Activated T-helper 1 cell treated with Interleukin-2 at 50 U/mL for 16 hours (primary cell): Measurements from ENCODE around the gene CCDC30.
"Not testable (repeated sequence)": the region's sequence is repeated elsewhere in the genome, so short reads cannot be mapped to it uniquely, and the experiment has no call there.

ENCODE experiments used
- DNase-seq: peaks from one replicate; pipeline ENCODE4 v3.0.0-alpha.2; 2020; ENCODE audit warnings: low read depth

CCDC30 gene

DNA sequence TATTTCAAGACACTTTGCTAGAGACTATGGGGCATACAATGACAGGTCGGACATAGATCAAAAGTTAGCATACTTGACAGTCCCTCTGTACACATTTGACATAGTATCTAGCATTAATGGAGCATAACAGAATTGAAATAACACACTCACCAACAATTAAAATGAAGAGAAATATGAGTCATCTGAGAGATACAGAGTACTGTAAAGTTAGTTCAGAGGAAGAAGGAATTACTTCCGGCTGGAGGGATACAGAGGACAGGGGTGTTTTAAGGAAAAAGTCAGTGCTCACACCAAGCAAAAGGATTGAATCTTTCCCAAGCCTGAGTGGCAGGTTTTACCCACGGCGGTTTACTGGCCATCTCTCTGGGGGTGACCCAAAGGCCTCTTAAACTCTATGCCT lies 9.7 kb upstream of the CCDC30 start:
- DNase-seq, result no peak

DNA sequence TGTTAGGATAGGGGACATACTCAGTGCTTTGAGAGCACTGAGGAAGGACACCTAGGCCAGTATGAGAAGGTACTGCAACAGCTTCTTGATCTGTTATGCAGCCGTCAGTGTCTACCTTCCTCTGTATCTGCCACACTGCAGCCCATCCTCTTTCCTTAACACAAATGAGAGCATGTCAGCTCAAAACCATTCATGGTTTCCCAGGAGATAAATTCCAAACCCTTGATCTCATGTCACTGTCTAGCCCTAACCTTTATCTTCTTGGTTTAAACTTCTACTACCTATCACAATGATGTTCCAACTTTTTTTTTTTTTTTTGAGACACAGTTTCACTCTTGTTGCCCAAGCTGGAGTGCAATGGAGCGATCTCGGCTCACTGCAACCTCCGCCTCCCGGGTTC lies 8.7 kb upstream of the CCDC30 start:
- no peak for DNase-seq

DNA sequence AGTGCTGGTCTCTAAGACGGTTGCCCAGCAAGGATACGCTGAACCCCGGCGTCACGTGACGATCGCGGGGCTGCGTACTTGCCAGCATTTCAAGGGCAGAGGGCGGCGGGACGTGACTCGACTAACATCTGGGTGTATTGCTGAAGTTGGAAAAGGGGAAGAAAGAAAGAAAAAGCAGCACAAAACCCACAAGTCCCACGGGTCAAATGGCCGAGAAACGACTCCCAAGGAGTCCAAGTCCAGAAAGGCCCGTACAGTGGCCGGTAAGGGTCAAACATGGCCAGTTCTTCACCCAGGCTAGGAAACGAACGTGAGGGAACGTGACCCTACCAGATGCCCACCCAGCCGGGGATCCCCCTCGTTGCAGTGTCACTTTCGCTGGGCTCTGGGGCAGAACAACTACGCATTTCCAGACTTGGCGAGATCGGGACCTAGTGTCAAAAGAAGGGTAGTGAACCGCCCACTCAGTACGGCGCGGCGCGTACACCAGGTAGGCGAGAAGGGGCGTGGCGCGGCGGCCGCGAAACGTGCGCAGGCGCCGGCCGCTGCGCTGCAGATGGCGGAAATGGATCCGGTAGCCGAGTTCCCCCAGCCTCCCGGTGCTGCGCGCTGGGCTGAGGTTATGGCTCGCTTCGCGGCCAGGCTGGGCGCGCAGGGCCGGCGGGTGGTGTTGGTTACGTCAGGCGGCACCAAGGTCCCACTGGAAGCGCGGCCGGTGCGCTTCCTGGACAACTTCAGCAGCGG lies 6.9 kb upstream of the CCDC30 start, which contains the start of the genes PPCS and ZMYND12:
Gene PPCS, plus strand, starts transcription at position 534 of the 744 bp plus-strand sequence. Its CDS starts 23 bp downstream, at position 557.
Gene ZMYND12, minus strand, starts transcription at position 13 of the 744 bp plus-strand sequence. CDS start 25 bp downstream, outside the sequence.
- peak; percentile 86 for DNase-seq

DNA sequence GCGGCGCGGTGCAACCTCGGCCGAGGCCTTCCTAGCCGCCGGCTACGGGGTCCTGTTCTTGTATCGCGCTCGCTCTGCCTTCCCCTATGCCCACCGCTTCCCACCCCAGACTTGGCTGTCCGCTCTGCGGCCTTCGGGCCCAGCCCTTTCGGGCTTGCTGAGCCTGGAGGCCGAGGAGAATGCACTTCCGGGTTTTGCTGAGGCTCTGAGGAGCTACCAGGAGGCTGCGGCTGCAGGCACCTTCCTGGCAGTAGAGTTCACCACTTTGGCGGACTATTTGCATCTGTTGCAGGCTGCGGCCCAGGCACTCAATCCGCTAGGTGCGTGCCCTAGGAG lies 6.4 kb upstream of the CCDC30 start:
- peak; percentile 46 for DNase-seq

DNA sequence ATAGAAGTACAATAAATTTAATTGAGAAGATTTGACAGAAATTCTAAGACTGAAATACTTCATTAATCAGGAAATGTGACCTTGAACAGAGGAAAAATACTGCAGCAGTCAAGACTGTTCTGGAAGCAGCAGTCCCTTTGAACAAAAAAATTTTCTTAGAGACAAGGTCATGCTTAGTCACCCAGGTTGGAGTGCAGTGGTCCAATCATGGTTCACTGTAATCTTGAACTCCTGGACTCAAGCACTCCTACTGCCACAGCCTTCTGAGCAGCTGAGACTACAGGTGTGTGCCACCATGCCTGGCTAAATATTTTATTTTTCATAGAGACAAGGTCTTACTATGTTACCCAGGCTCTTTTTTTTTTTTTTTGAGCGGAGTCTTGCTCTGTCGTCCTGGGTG lies 1.9 kb upstream of the CCDC30 start:
- no peak for DNase-seq

DNA sequence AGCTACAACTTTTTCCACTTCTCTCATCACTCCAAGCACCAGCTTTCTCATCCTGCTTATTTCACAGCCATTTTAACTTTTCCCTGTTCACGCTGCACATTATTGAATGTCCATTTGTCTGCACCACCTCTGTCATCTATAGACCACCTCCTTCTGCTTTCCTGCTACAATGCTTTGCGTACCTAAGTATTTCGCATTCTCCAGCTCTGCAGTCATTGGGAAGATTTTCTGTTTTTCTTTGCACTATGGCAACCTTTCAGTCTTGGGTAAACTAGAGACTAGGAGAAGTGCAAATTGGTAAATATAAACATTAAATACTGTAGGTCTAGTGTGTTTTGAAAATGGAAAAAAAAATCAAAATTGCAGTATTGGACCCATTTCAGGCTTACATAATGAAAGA lies 835 bp downstream of the CCDC30 start:
- DNase-seq, result no peak

DNA sequence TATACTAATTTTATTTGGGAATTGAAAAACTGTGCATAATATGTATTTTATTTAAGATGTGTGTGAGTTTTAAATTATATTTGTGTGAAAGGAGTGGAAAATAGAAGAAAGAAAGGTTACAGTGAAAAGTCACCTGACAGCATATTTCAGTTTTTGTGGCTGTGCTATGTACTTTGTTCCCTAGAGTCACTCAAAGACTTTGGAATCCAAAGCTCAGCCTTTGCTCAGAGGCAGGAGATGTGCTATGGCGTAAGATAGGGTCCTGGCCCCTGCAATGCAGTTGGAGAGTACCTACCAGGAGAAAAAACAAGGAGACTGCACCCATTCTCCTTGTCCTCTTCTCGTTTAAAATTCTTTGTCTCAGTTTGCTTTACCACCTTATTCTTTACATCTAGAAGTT lies 2.9 kb downstream of the CCDC30 start:
- DNase-seq, result no peak

DNA sequence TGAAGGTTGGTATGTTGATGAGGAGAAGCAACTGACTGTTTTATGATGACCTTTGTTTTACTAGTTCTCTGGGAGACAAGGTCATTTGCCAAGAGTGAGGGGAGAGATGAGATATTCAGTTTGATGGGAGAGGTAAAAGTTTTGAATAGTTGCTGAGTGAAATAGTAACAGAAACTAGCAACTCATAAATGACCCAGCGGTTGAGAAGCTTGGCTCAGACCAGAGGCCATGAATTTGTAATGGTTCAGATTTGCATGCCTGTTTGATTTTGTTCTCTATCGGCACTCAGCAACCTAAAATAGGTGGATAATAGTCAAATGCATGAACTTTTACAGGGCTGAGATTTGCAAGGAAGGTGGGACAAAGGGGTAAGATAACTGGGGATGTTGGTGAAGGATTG lies 6.6 kb downstream of the CCDC30 start:
- DNase-seq, result no peak

DNA sequence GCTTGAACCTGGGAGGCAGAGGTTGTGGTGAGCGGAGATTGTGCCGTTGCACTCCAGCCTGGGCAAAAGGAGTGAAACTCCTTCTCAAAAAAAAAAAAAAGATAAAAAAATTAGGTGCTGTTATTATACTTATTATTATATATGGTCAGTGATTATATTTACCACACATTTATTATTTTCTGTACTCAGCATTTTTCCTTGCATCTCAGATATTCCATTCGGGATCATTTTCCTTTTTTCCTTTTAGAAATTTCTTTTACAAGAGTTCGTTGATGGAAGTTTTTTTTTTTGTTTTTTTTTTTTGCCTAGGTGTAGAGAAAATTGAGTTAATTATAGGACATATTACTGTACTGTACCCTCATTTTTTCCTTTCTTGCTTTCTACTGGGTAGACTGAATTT lies 13.5 kb downstream of the CCDC30 start:
- no peak for DNase-seq

DNA sequence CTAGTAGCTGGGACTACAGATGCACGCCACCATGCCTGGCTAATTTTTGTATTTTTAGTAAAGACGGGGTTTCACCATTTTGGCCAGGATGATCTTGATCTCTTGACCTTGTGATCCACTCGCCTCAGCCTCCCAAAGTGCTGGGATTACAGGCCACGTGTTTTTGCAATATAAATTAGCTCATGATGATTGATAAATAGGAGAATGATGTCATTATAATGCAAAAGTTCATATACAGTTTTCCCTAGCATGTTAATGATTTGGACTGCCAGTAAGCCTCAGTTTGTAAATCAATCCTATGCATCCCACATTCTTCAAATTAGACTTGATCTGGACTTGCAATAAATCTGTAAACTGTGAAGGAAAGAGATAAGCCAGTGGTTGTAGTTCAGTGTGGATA lies 14.3 kb downstream of the CCDC30 start:
- not testable (repeated sequence) for DNase-seq

DNA sequence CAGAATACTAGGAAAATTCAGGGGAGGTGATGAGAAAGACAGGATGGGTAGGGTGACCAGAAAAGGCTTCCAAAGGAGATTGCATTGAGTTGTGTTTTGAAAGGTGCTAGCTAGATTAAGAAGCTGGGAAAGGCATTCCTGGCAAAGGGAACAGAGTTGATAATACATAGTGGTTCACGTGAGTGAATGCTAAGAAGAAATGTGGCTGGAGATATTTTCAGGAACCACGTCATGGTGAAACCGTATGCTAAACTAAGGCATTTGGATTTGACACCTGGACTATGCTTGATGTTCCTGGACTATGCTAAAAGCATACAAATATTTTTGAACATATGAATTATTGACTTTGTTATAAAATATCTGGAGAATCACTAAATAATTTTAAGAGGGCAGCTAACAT lies 14.7 kb downstream of the CCDC30 start:
- DNase-seq, result no peak

DNA sequence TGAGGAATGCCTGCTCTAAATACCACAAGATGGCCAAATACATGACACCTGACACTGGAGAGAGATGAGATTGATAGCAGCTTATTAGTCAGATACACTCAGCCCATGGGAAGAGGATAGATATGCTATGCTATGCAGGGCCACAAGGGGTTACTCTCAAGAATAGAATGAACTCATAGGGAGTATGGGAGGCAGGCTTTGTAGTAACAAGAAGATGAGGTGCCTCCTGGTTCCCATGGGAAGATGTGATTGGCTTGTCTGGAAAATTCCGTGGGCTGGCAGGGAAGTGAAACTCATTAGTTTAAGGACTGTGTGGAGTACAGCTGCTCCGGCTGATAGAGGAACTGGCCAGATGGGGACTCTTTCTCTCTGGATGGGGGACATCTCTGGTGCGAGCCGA lies 16.5 kb downstream of the CCDC30 start:
- no peak for DNase-seq

DNA sequence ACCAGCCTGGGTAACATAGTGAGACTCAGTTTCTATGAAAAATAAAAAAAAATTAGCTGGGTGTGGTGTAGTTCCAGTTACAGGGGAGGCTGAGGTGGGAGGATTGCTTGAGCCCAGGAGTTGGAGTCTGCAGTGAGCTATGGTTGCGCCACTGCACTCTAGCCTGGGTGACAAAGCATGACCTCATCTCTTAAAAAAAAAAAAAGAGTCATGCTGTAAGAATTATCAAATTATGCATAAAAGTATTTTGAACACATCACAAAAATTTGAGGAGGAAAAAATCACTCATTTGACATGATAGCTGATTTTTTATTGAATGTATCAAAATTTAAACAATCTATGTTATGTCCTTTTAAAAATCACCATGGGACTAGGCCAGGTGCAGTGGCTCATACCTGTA lies 17.8 kb downstream of the CCDC30 start:
- no peak for DNase-seq

DNA sequence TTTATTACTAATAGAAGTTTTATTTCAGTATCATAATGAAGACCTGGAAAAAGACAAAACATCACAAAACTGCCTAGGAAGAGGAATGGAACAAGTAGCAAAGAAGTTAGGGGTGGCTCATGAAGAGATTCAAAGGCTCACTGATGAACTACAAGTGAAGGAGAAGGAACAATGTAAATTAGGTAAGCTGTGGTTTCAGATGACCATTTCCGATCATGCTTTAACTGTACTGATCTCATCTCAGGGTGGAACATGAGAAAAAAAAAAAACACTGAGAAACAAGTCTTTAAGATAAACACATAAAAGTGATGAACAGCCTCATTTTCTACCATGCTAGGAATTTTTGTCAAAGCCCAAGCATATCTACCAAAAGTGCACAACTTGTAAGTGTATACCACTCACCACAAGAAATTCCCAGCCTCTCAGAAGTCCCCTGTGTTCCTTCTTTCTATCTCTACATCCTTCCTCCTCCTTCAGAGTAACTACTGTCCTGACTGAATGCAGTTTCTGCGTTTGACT lies 19.6 kb downstream of the CCDC30 start:
- no peak for DNase-seq

DNA sequence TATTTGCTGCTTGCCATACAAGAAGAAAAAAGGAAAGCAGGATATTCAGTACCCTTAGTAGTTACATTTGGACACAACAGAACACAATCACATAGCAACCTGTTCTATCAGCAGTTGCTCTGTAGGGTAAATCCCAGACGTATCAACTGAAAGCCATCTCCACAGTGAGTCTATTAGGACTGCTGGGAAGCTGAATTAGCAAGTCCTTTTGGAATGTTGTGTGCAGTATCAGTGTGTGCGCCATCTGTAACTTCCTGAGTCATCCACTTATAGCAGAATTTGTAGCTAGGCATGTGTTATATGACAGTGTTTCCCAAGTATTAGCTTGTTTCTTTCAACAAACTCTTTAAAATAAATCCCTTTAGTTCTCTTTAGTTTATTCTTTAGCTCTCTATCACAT lies 21.3 kb downstream of the CCDC30 start:
- DNase-seq, result no peak

DNA sequence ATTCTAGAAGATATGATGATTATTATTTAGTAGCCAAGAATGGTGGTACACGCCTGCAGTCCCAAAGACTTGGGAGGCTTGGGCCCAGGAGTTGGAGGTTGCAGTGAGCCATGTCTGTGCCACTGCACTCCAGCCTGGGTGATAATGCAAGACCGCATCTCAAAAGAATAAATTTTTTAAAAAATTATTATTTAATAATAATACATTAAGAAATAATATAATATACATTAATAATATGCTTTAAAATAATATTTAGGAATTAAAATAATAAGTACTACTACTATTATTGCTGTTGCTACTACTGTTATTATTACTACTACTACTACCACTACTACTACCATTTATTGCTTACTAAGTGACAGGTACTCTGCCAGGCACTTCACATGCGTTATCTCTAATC lies 27.2 kb downstream of the CCDC30 start:
- DNase-seq, result no peak

DNA sequence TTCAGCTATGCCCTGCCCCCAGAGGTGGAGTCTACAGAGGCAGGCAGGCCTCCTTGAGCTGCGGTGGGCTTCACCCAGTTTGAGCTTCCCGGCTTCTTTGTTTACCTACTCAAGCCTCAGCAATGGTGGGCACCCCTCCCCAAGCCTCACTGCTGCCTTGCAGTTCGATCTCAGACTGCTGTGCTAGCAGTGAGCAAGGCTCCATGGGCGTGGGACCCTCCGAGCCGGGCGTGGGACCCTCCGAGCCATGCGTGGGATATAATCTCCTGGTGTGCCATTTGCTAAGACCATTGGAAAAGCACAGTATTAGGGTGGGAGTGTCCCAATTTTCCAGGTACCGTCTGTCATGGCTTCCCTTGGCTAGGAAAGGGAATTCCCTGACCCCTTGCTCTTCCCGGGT lies 38.9 kb downstream of the CCDC30 start:
- DNase-seq, result not testable (repeated sequence)

DNA sequence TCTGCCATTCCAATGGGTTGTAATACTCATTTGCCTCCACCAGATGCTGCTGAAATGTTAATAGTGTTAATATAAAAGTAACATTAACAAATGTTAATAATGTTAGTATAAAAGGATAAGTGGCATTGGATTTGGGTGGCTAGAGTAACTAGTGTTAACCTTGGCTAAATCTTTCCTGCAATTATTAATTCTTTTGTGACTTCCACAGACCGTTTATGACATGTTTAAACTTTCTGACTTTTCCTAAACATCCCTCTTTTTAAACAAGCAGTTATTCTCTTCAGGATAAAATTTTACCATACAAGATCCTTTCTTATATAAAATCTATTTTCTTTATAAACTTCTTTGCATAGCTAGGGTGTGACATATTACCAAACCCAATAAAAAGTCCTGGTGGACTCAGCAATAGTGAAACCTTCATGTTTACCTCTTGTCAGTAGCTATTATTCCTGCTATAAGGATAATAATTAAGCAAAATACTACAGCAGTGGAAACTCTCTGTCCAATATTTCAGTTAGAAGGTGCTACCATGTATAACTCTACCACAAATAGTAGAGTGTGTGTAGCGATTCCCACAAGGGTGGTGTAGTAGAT lies 41.5 kb downstream of the CCDC30 start:
- no peak for DNase-seq

DNA sequence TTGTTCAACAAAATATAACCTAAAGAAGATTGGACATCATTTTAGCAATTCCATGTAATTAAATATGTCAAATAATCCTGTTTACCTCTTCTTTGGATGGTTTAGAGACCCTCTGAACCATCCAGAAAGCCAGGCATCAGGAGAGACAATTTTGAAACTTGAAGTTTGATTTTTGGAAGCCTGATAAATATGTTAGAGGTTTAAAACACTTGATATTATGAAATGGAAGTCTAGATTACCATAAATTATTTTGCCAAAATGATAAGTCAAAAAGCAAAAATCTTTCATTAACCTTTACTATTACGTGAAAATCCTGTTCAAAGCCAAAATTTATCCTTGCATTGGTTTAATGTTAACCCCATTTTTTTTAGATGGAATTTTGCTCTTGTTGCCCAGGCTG lies 43.5 kb downstream of the CCDC30 start:
- no peak for DNase-seq

DNA sequence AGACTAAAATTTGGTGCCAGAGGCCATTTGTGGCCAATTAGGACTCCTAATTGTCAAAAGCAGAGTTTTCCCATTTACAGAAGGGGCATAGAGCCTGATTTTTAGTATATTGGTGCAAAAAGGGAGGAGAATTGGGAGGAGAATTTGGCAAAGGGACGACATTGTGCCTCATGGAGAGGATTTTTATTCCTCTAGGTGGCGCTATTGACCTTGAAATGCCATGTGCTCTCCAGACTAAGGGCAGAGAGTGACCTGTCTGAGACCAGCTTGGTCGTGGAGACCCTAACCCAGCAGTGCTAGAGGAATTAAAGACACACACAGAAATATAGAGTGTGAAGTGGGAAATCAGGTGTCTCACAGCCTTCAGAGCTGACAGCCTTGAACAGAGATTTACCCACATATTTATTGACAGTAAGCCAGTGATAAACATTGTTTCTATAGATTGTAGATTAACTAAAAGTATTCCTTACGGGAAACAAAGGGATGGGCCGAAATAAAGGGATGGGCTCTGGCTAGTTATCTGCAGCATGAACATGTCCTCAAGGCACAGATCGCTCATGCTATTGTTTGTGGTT lies 48.6 kb downstream of the CCDC30 start:
- not testable (repeated sequence) for DNase-seq

DNA sequence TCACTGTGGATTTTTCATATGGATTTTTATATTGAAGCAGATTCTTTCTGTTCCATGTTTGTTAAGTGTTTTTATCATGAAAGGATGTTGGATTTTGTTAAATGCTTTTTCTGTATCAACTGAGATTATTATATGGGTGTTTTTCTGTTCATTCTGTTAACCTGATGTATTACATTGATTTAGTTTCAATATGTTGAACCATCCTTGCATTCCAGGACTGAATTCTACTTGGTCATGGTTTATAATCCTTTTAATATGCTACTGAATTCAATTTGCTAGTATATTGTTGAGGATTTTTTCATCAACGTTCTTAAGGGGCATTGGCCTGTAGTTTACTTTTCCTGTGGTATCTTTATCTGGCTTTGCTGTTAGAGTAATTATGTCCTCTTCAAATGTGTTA lies 55.8 kb downstream of the CCDC30 start:
- no peak for DNase-seq

DNA sequence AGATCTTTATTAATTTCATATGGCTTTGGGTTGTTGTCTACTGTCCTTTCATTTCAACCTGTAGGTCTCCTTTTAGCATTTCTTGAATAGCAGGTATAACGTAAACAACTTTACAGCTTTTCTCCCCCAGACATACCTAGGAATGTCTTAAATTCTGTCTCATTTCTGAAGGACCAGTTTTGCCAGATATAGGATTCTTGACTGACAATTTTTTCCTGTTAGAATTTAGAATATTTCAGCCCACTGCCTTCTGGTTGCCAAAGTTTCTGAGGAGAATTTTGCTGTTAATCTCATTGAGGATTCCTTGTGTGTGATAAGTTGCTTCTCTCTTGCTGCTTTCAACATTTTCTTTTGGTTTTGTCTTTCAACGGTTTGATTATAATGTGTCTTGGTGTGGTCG lies 60.1 kb downstream of the CCDC30 start:
- no peak for DNase-seq

DNA sequence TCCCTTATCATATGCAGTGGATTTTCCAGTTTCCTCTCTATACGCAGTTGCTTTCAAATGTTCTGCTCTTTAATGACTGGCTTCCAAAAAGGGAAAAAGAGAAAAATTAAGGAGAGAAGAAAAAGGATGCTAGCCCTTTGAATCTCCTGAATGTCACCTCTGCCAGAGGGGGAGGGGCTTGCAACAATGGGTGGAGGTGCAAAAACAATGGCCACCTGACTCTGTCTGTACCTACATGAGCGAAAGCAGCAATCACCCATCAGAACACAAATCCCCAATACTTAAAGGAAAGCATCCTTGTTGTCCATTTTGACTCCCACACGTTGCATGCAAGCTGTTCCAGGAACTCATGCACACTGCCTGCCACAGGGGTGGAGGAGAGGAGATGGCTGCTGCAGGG lies 61.2 kb downstream of the CCDC30 start:
- no peak for DNase-seq
